DOHH2 (cell line): ENCODE data around the gene PRPF39.

Source experiments
- H3F3A ChIP-seq: fragments of 200-600 bp; sonication (generic), shearing (Covaris generic); 2 replicates; pipeline ENCODE4 v1.6.0; 2016; ENCODE audit warnings: antibody characterized with exemption, mild to moderate bottlenecking; ENCODE audit not compliant: control insufficient read depth, insufficient read depth
- H3K27ac ChIP-seq: fragments of 200-600 bp; sonication (generic); 2 replicates; pipeline ENCODE4 v1.5.1; 2014; ENCODE audit warnings: low read depth, mild to moderate bottlenecking, low read length, moderate library complexity
- H3K27me3 ChIP-seq: fragments of 200-600 bp; sonication (generic); 2 replicates; pipeline ENCODE4 v1.6.1; 2014; ENCODE audit warnings: mild to moderate bottlenecking, low read length, mixed read lengths; ENCODE audit not compliant: control insufficient read depth
- H3K36me3 ChIP-seq: fragments of 200-600 bp; sonication (generic); 2 replicates; pipeline ENCODE4 v1.6.1; 2014; ENCODE audit warnings: mild to moderate bottlenecking, low read length, moderate library complexity, mixed read lengths; ENCODE audit not compliant: control insufficient read depth
- H3K4me1 ChIP-seq: fragments of 200-600 bp; sonication (generic); 2 replicates; pipeline ENCODE4 v1.6.1; 2014; ENCODE audit warnings: mild to moderate bottlenecking, low read length, mixed read lengths; ENCODE audit not compliant: control insufficient read depth
- H3K4me2 ChIP-seq: fragments of 200-600 bp; sonication (generic); 2 replicates; pipeline ENCODE4 v1.6.0; 2014; ENCODE audit warnings: mild to moderate bottlenecking, low read length, moderate library complexity
- H3K4me3 ChIP-seq: fragments of 200-600 bp; sonication (generic); 2 replicates; pipeline ENCODE4 v1.5.1; 2014; ENCODE audit warnings: mild to moderate bottlenecking, low read length, mixed read lengths
- H3K79me2 ChIP-seq: fragments of 200-600 bp; sonication (generic); 2 replicates; pipeline ENCODE4 v1.6.1; 2014; ENCODE audit warnings: mild to moderate bottlenecking, low read length, mixed read lengths; ENCODE audit not compliant: control insufficient read depth
- H3K9me2 ChIP-seq: fragments of 200-600 bp; sonication (generic); replicated peaks from 2 replicates; pipeline ENCODE4 v1.6.1; 2014; ENCODE audit warnings: mild to moderate bottlenecking, low read length, mixed read lengths; ENCODE audit not compliant: control insufficient read depth
- H3K9me3 ChIP-seq: fragments of 200-600 bp; sonication (generic); 2 replicates; pipeline ENCODE4 v1.6.1; 2014; ENCODE audit warnings: antibody characterized with exemption, low read length, mixed read lengths; ENCODE audit not compliant: control insufficient read depth, insufficient read depth
- H4K20me1 ChIP-seq: fragments of 200-600 bp; sonication (generic); 2 replicates; pipeline ENCODE4 v1.6.0; 2014; ENCODE audit warnings: low read depth, mild to moderate bottlenecking, antibody characterized with exemption, low read length, moderate library complexity; ENCODE audit not compliant: control insufficient read depth, insufficient read depth
- EZH2phosphoT487 ChIP-seq: fragments of 200-600 bp; sonication (generic); IDR thresholded peaks from 2 replicates; pipeline ENCODE4 v1.6.1; 2017; ENCODE audit warnings: borderline replicate concordance, mild to moderate bottlenecking, antibody characterized with exemption, low read length, moderate library complexity, mixed read lengths
- TF ChIP-seq, protein P1 (sequence below): fragments of 200-600 bp; sonication (generic); IDR thresholded peaks from one replicate; pipeline ENCODE4 v1.5.1; 2014; ENCODE audit warnings: antibody characterized with exemption, mild to moderate bottlenecking, low read depth, low read length; ENCODE audit not compliant: poor library complexity, severe bottlenecking

Gene PRPF39

DNA sequence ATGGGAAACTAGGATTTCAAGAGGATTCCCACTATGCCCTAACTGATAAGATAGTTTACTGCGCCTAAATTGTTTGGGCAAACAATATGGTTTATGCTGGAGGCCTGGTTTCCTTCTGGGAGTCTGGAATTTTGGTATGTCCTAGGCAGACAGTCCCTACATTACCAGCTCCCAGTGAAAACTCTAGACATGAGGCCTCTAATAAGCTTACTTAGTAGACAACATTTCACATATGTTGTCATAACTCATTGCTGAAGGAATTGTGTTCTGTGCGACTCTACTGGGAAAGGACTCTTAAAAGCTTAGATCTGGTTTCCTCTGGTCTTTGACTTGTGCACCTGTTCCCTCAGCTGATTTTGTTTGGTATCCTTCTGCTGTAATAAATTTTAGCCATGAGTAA is 18.0 kb upstream of the PRPF39 start:
- Histone ChIP-seq H3K27me3 (no peaks in the 10 kb centered on the region), H3K27ac (no peak overlapping the region), H3K9me2 (no peaks in the 10 kb centered on the region), H3F3A (no peaks in the 10 kb centered on the region; the same call in 1 of the 2 replicates), H3K9me3 (no peaks in the 10 kb centered on the region), H3K4me1 (no peaks in the 10 kb centered on the region), H3K4me2 (no peak overlapping the region), H4K20me1 (no peaks in the 10 kb centered on the region), H3K36me3 (no peaks in the 10 kb centered on the region), H3K4me3 (no peak overlapping the region), H3K79me2 (no peaks in the 10 kb centered on the region)
- TF ChIP-seq, protein P1, sequence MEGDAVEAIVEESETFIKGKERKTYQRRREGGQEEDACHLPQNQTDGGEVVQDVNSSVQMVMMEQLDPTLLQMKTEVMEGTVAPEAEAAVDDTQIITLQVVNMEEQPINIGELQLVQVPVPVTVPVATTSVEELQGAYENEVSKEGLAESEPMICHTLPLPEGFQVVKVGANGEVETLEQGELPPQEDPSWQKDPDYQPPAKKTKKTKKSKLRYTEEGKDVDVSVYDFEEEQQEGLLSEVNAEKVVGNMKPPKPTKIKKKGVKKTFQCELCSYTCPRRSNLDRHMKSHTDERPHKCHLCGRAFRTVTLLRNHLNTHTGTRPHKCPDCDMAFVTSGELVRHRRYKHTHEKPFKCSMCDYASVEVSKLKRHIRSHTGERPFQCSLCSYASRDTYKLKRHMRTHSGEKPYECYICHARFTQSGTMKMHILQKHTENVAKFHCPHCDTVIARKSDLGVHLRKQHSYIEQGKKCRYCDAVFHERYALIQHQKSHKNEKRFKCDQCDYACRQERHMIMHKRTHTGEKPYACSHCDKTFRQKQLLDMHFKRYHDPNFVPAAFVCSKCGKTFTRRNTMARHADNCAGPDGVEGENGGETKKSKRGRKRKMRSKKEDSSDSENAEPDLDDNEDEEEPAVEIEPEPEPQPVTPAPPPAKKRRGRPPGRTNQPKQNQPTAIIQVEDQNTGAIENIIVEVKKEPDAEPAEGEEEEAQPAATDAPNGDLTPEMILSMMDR, result no peak
- TF ChIP-seq EZH2phosphoT487, result no peak

DNA sequence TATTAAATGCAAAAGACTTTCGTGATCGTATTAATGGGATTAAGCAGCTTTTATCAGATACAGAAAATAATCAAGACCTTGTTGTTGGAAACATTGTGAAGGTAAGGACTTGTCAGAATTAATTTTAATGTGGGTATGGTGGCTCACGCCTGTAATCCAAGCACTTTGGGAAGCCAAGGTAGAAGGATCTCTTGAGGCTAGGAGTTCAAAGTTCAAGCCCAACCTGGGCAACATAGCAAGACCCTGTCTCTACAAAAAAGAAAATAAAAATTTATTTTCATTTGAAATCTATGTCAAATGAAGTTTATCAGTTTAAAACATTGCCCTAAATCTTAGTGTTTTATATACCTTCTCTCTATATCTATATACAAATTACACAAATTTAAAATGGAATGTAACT is 17.2 kb upstream of the PRPF39 start:
- H3K4me2 ChIP-seq, result no peak overlapping the region
- H3K4me3 ChIP-seq, result no peak overlapping the region
- H3K9me3 ChIP-seq, result no peaks in the 10 kb centered on the region
- H3K4me1 ChIP-seq, result no peaks in the 10 kb centered on the region
- no peaks in the 10 kb centered on the region for H3K79me2 ChIP-seq
- H3F3A ChIP-seq, result no peaks in the 10 kb centered on the region
- H4K20me1 ChIP-seq, result no peaks in the 10 kb centered on the region
- H3K36me3 ChIP-seq, result no peaks in the 10 kb centered on the region
- H3K27ac ChIP-seq, result no peak overlapping the region
- H3K27me3 ChIP-seq, result no peaks in the 10 kb centered on the region
- H3K9me2 ChIP-seq, result no peaks in the 10 kb centered on the region
- TF ChIP-seq, protein P1, result no peak
- TF ChIP-seq EZH2phosphoT487, result no peak

DNA sequence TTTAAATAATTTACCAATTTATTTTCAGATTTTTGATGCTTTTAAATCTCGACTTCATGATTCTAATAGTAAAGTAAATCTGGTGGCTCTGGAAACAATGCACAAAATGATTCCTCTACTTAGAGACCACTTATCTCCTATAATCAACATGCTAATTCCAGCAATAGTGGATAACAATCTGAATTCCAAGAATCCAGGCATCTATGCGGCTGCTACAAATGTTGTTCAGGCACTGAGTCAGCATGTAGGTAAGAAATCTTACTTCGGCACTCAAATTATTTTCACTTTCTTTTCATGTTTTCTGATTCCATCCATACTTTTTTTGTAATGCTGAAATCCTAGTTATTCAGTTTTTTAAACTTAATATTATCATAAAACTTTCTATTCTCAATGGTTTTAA is 15.5 kb upstream of the PRPF39 start:
- Histone ChIP-seq H3K79me2 (no peaks in the 10 kb centered on the region), H3K4me3 (no peak overlapping the region), H3K4me2 (no peak overlapping the region), H3F3A (no peaks in the 10 kb centered on the region), H3K4me1 (no peaks in the 10 kb centered on the region), H3K9me2 (no peaks in the 10 kb centered on the region), H3K9me3 (no peaks in the 10 kb centered on the region), H3K36me3 (peaks cover 2% of the 10 kb centered on the region; the same call in 1 of the 2 replicates), H3K27me3 (no peaks in the 10 kb centered on the region), H4K20me1 (no peaks in the 10 kb centered on the region), H3K27ac (no peak overlapping the region)
- TF ChIP-seq, protein P1, result no peak
- no peak for TF ChIP-seq EZH2phosphoT487

DNA sequence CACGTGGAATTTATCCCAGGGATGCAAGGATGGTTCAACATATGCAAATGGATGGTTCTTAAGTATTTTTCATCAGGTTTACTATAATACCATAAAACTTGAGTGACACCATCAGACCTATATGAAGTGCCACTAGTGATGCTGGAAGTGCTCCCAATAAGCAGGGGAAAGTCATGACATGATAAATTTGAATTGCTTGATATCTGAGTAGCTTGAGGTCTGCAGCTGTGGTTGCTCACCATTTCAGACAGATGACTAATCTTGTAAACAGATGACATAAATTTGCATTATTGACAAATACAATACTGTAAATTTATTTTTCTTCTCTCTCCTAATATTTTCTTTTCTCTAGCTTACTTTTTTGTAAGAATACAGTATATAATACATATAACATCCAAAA is 13.7 kb upstream of the PRPF39 start:
- no peak overlapping the region for H3K4me3 ChIP-seq
- H3K4me2 ChIP-seq, result no peak overlapping the region
- no peak overlapping the region for H3K27ac ChIP-seq
- H3K79me2 ChIP-seq, result no peaks in the 10 kb centered on the region
- no peaks in the 10 kb centered on the region for H3F3A ChIP-seq
- H3K4me1 ChIP-seq, result no peaks in the 10 kb centered on the region
- peaks cover 5% of the 10 kb centered on the region; the same call in 1 of the 2 replicates for H3K36me3 ChIP-seq
- no peaks in the 10 kb centered on the region for H3K9me3 ChIP-seq
- no peaks in the 10 kb centered on the region for H3K9me2 ChIP-seq
- H4K20me1 ChIP-seq, result no peaks in the 10 kb centered on the region
- H3K27me3 ChIP-seq, result no peaks in the 10 kb centered on the region
- TF ChIP-seq, protein P1, result no peak
- TF ChIP-seq EZH2phosphoT487, result no peak
